HepG2 (cell line): ENCODE data around the gene TOX2. TPM values are rescaled to one million over a fixed set of nuclear protein-coding genes. Genes with fewer than 3 reads are reported as not detected.

ENCODE experiments used
- ATAC-seq: fragments of 200-7000 bp; cut with Tn5 transposase; 3 replicates; pipeline ENCODE4 v1.9.1; 2020; ENCODE audit warnings: mild to moderate bottlenecking, moderate library complexity
- BruUV-seq: library from RNA; stranded (reverse); fragments of 400-500 nt; replicated peaks from 2 replicates; lab custom pipeline; 2021; lab: Mats Ljungman, UMichigan
- CTCF ChIA-PET: fragments of 300-600 bp; formaldehyde crosslinking; extraction: SDS; loops from one replicate; lab custom pipeline; 2021; ENCODE audit warnings: low total read pairs, inconsistent platforms, low intra/inter-chr PET ratio; lab: Yijun Ruan, JAX
- POLR2A ChIA-PET: fragments of 350-600 bp; sonication (Branson Sonifier 250); formaldehyde crosslinking; loops from one replicate; lab custom pipeline; 2020; ENCODE audit warnings: antibody characterized with exemption, inconsistent platforms; lab: Yijun Ruan, JAX
- DNase-seq: peaks from one replicate; pipeline ENCODE4 v3.0.0-alpha.2; 2015; ENCODE audit warnings: low spot score
- FAIRE-seq: peaks from 3 replicates; lab custom pipeline; 2011; peaks lifted over from hg19 to GRCh38; lab: Jason Lieb, UNC
- H2AFZ ChIP-seq: one replicate; pipeline ENCODE4 v1.6.1; 2011; ENCODE audit warnings: low read length, inconsistent platforms
- H3K27ac ChIP-seq: fragments of 300-600 bp; 3 replicates; pipeline ENCODE4 v1.8.0; 2011; ENCODE audit warnings: mixed run types, mild to moderate bottlenecking, mixed read lengths, low read length, inconsistent platforms; ENCODE audit not compliant: insufficient read depth; ENCODE audit errors: extremely low read length
- H3K27me3 ChIP-seq, 2 experiments: fragments of 200-600 bp in 1 of 2; 2 replicates in 1 of 2; 3 replicates in 1 of 2; pipeline versions ENCODE4 v1.6.0 to v1.8.0; 2011; ENCODE audit warnings: low read length in 2 of 2, mild to moderate bottlenecking in 2 of 2, moderate library complexity in 2 of 2, inconsistent platforms in 1 of 2; ENCODE audit not compliant: insufficient read depth in 2 of 2, control insufficient read depth in 1 of 2
- H3K36me3 ChIP-seq, 2 experiments: fragments of 200-600 bp in 1 of 2; replicated peaks in 1 of 2; 2 replicates in 1 of 2; 3 replicates in 1 of 2; pipeline versions ENCODE4 v1.5.1 to v1.8.0; 2011; ENCODE audit warnings: low read length in 2 of 2, inconsistent platforms in 1 of 2; ENCODE audit not compliant: insufficient read depth in 2 of 2, control insufficient read depth in 1 of 2
- H3K4me1 ChIP-seq: 2 replicates; pipeline ENCODE4 v1.5.1; 2012; ENCODE audit warnings: low read length, inconsistent platforms; ENCODE audit not compliant: insufficient read depth
- H3K4me2 ChIP-seq: 2 replicates; pipeline ENCODE4 v1.6.0; 2011; ENCODE audit warnings: low read depth, low read length, inconsistent platforms
- H3K4me3 ChIP-seq, 3 experiments: fragments of 200-600 bp in 1 of 3; sonication (generic), shearing (Covaris generic) in 1 of 3; replicated peaks in 1 of 3; 2 replicates each; pipeline ENCODE4 v1.5.1; 2011 to 2016; ENCODE audit warnings: low read length in 3 of 3, inconsistent platforms in 2 of 3, low read depth in 2 of 3, mild to moderate bottlenecking in 2 of 3, control low read depth in 1 of 3, mixed read lengths in 1 of 3; ENCODE audit not compliant: insufficient read depth in 1 of 3
- H3K79me2 ChIP-seq: one replicate; pipeline ENCODE4 v1.6.1; 2011; ENCODE audit warnings: low read length, inconsistent platforms; ENCODE audit not compliant: insufficient read depth
- H3K9ac ChIP-seq: 2 replicates; pipeline ENCODE4 v1.6.0; 2011; ENCODE audit warnings: mild to moderate bottlenecking, low read depth, low read length, inconsistent platforms; ENCODE audit not compliant: insufficient read depth
- H3K9me3 ChIP-seq: 2 replicates; pipeline ENCODE4 v1.5.1; 2012; ENCODE audit warnings: mild to moderate bottlenecking, low read length
- H4K20me1 ChIP-seq: 2 replicates; pipeline ENCODE4 v1.6.0; 2011; ENCODE audit warnings: inconsistent platforms, mild to moderate bottlenecking, low read length, moderate library complexity; ENCODE audit not compliant: insufficient read depth
- ETV5 ChIP-seq: IDR thresholded peaks from 2 replicates; pipeline ENCODE4 v1.6.1; 2018; ENCODE audit warnings: missing biosample characterization, missing genetic modification reagents, inconsistent platforms, borderline replicate concordance
- GFI1 ChIP-seq: sonication (generic); formaldehyde crosslinking; IDR thresholded peaks from 2 replicates; pipeline ENCODE4 v1.5.0; 2020; ENCODE audit warnings: missing genetic modification reagents, mild to moderate bottlenecking, borderline replicate concordance
- NFRKB ChIP-seq: fragments of 450-650 bp; IDR thresholded peaks from 2 replicates; pipeline ENCODE4 v1.6.1; 2017
- ZNF205 ChIP-seq: IDR thresholded peaks from 2 replicates; pipeline ENCODE4 v1.6.1; 2018; ENCODE audit warnings: missing biosample characterization, missing genetic modification reagents
- ZNF260 ChIP-seq: sonication (generic); formaldehyde crosslinking; IDR thresholded peaks from 2 replicates; pipeline ENCODE4 v1.4.0; 2020; ENCODE audit warnings: missing genetic modification reagents, low read depth, mild to moderate bottlenecking, borderline replicate concordance
- ZNF549 ChIP-seq: sonication (generic); formaldehyde crosslinking; IDR thresholded peaks from 2 replicates; pipeline ENCODE4 v1.5.0; 2020; ENCODE audit warnings: missing genetic modification reagents
- ZNF572 ChIP-seq: sonication (generic); formaldehyde crosslinking; IDR thresholded peaks from 2 replicates; pipeline ENCODE4 v1.5.1; 2020; ENCODE audit warnings: mild to moderate bottlenecking, missing genetic modification reagents
- ZNF839 ChIP-seq: sonication (generic); formaldehyde crosslinking; IDR thresholded peaks from 2 replicates; pipeline ENCODE4 v1.4.0; 2020; ENCODE audit warnings: missing genetic modification reagents, mild to moderate bottlenecking, borderline replicate concordance
- WGBS: methylation state at CpG from one replicate; pipeline ENCODE4 v1.1.6; 2017; ENCODE audit warnings: low lambda C conversion rate; 5-methylcytosine and 5-hydroxymethylcytosine counted together
- in situ Hi-C: cut with HindIII; loops from 2 replicates; pipeline ENCODE4 v1.10.0; 2017; ENCODE audit warnings: low pct_unique_long_range_greater_than_20kb; ENCODE audit not compliant: extremely low pct_ligation_motif_present
- intact Hi-C: fragments of 100-400 bp; cut with micrococcal nuclease; formaldehyde crosslinking; loops from one replicate; pipeline ENCODE4 v1.10.0; 2022; ENCODE audit not compliant: unreplicated experiment
- polyA plus RNA-seq, 8 experiments: library from polyadenylated mRNA; depleted of rRNA in 3 of 8; stranded (reverse) in 7 of 8; unstranded in 1 of 8; fragments of >200 nt; fragmentation: Illumina TruSeq in 4 of 8; extraction: Trizol in 4 of 8; gene quantifications; 2 replicates each; pipeline versions ENCODE4 v1.2.1 to v1.2.3, GENCODE V29; 2011 to 2016; ENCODE audit warnings: low read depth in 4 of 8, missing spikeins in 1 of 8, mixed read lengths in 1 of 8; ENCODE audit not compliant: insufficient read depth in 1 of 8
- total RNA-seq, 5 experiments: library from RNA; depleted of rRNA; stranded (reverse); fragments of >200 nt; fragmentation: Illumina TruSeq; extraction: Trizol; gene quantifications; 2 replicates each; pipeline ENCODE4 v1.2.3, GENCODE V29; 2016; ENCODE audit warnings: low read depth in 1 of 5
- TF ChIP-seq, protein P1 (sequence below): sonication (generic); formaldehyde crosslinking; IDR thresholded peaks from 2 replicates; pipeline ENCODE4 v1.9.0; 2021; ENCODE audit warnings: mild to moderate bottlenecking, missing genetic modification reagents
- TF ChIP-seq, protein P2 (sequence below): sonication (generic); formaldehyde crosslinking; IDR thresholded peaks from 2 replicates; pipeline ENCODE4 v1.9.0; 2021; ENCODE audit warnings: missing genetic modification reagents, borderline replicate concordance

The TOX2 gene
- total and polyA plus RNA-seq, 2 of the 13 experiments (the other 11 are each of a cell fraction or from before 2014, with no cell fraction given): not detected

DNA sequence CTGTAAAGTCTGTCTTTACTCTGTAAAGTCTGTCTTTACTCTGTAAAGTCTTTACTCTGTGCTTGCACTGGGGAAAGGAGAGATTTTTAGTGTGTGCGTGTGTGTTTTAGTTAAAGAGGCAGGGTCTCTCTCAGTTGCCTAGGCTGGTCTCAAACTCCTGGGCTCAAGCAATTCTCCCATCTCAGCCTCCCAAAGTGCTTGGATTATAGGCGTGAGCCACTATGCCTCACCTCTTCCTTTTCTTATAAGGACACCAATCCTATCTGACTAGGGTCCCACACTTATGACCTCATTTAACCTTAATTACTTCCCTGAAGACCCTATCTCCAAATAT lies 178.6 kb downstream of the TOX2 start:
- H2AFZ ChIP-seq: no peak overlapping the region
- no peak overlapping the region for H3K4me3 ChIP-seq
- CTCF ChIA-PET: interaction anchor here (1.1 to 1.7 kb wide), 2 partner anchors 341 to 343 kb away, joined by 3 to 5 read pairs; no protein-coding TSS in a partner anchor
- DNase-seq: no peak
- no peaks in the 10 kb centered on the region for H3K9me3 ChIP-seq
- H3K9ac ChIP-seq: no peak overlapping the region
- BruUV-seq: no TSS peak
- H3K36me3 ChIP-seq: no peaks in the 10 kb centered on the region
- peaks cover 1 to 7% of the 10 kb centered on the region in 2 experiments; a peak in 2 of 5 replicates for H3K27me3 ChIP-seq
- TF ChIP-seq GFI1 (CRISPR knock-in tag) (0 out of 2 replicates have a peak, but pooled peaks have one; percentile 11), ETV5 (CRISPR knock-in tag) (no peak)
- 2% methylated on average over 2 of the region's 2 CpGs for WGBS
- H3K27ac ChIP-seq: no peak overlapping the region
- H3K4me2 ChIP-seq: no peak overlapping the region
- ATAC-seq: no peak
- intact Hi-C loops: no loop called here
- FAIRE-seq: no peak
- in situ Hi-C loops: no loop called here
- H4K20me1 ChIP-seq: no peaks in the 10 kb centered on the region
- POLR2A ChIA-PET: no interaction called here
- H3K4me1 ChIP-seq: no peaks in the 10 kb centered on the region
- H3K79me2 ChIP-seq: no peaks in the 10 kb centered on the region

DNA sequence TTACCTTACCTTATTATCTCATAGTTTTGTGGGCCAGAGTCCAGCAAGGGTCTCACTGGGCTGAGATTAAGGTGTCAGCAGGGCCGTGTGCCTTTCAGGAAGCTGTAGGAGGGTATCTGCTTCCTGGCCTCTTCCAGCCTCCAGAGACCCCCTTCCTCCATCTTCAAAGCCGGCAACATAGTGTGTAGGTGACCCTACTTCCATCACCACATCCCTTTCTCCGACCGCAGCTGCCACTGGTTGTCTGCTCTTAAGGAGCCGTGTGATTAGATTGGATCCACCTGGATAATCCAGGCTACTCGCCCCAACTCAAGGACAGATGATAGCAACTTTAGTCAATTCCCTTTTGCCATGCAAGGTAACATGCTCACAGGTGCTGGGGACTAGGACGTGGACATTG lies 181.2 kb downstream of the TOX2 start:
- Histone ChIP-seq H3K4me2 (no peak overlapping the region), H4K20me1 (no peaks in the 10 kb centered on the region), H3K27me3 (peaks cover 0 to 1% of the 10 kb centered on the region in 2 experiments; a peak in 1 of 5 replicates), H3K27ac (no peak overlapping the region), H3K4me3 (no peak overlapping the region), H3K36me3 (no peaks in the 10 kb centered on the region), H3K4me1 (no peaks in the 10 kb centered on the region), H3K79me2 (no peaks in the 10 kb centered on the region), H2AFZ (no peak overlapping the region), H3K9me3 (no peaks in the 10 kb centered on the region), H3K9ac (no peak overlapping the region)
- 24% methylated on average over 7 of the region's 7 CpGs for WGBS
- ATAC-seq (no peak), DNase-seq (no peak), FAIRE-seq (no peak)
- intact Hi-C loops (no loop called here), in situ Hi-C loops (no loop called here)
- POLR2A ChIA-PET: no interaction called here
- BruUV-seq: no TSS peak
- CTCF ChIA-PET: no interaction called here
- no peak for TF ChIP-seq ZNF260
- no peak for TF ChIP-seq ZNF549 (CRISPR knock-in tag)
- no peak for TF ChIP-seq NFRKB
- no peak for TF ChIP-seq ZNF572 (CRISPR knock-in tag)
- TF ChIP-seq, protein P1, sequence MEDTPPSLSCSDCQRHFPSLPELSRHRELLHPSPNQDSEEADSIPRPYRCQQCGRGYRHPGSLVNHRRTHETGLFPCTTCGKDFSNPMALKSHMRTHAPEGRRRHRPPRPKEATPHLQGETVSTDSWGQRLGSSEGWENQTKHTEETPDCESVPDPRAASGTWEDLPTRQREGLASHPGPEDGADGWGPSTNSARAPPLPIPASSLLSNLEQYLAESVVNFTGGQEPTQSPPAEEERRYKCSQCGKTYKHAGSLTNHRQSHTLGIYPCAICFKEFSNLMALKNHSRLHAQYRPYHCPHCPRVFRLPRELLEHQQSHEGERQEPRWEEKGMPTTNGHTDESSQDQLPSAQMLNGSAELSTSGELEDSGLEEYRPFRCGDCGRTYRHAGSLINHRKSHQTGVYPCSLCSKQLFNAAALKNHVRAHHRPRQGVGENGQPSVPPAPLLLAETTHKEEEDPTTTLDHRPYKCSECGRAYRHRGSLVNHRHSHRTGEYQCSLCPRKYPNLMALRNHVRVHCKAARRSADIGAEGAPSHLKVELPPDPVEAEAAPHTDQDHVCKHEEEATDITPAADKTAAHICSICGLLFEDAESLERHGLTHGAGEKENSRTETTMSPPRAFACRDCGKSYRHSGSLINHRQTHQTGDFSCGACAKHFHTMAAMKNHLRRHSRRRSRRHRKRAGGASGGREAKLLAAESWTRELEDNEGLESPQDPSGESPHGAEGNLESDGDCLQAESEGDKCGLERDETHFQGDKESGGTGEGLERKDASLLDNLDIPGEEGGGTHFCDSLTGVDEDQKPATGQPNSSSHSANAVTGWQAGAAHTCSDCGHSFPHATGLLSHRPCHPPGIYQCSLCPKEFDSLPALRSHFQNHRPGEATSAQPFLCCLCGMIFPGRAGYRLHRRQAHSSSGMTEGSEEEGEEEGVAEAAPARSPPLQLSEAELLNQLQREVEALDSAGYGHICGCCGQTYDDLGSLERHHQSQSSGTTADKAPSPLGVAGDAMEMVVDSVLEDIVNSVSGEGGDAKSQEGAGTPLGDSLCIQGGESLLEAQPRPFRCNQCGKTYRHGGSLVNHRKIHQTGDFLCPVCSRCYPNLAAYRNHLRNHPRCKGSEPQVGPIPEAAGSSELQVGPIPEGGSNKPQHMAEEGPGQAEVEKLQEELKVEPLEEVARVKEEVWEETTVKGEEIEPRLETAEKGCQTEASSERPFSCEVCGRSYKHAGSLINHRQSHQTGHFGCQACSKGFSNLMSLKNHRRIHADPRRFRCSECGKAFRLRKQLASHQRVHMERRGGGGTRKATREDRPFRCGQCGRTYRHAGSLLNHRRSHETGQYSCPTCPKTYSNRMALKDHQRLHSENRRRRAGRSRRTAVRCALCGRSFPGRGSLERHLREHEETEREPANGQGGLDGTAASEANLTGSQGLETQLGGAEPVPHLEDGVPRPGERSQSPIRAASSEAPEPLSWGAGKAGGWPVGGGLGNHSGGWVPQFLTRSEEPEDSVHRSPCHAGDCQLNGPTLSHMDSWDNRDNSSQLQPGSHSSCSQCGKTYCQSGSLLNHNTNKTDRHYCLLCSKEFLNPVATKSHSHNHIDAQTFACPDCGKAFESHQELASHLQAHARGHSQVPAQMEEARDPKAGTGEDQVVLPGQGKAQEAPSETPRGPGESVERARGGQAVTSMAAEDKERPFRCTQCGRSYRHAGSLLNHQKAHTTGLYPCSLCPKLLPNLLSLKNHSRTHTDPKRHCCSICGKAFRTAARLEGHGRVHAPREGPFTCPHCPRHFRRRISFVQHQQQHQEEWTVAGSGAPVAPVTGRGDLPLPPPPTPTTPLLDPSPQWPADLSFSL (CRISPR knock-in tag): no peak
- TF ChIP-seq ZNF839 (CRISPR knock-in tag): no peak
- TF ChIP-seq, protein P2, sequence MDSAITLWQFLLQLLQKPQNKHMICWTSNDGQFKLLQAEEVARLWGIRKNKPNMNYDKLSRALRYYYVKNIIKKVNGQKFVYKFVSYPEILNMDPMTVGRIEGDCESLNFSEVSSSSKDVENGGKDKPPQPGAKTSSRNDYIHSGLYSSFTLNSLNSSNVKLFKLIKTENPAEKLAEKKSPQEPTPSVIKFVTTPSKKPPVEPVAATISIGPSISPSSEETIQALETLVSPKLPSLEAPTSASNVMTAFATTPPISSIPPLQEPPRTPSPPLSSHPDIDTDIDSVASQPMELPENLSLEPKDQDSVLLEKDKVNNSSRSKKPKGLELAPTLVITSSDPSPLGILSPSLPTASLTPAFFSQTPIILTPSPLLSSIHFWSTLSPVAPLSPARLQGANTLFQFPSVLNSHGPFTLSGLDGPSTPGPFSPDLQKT (CRISPR knock-in tag): no peak
- no peak for TF ChIP-seq ZNF205
